ENCODE results near the gene ANKS3.

The ANKS3 gene

DNA sequence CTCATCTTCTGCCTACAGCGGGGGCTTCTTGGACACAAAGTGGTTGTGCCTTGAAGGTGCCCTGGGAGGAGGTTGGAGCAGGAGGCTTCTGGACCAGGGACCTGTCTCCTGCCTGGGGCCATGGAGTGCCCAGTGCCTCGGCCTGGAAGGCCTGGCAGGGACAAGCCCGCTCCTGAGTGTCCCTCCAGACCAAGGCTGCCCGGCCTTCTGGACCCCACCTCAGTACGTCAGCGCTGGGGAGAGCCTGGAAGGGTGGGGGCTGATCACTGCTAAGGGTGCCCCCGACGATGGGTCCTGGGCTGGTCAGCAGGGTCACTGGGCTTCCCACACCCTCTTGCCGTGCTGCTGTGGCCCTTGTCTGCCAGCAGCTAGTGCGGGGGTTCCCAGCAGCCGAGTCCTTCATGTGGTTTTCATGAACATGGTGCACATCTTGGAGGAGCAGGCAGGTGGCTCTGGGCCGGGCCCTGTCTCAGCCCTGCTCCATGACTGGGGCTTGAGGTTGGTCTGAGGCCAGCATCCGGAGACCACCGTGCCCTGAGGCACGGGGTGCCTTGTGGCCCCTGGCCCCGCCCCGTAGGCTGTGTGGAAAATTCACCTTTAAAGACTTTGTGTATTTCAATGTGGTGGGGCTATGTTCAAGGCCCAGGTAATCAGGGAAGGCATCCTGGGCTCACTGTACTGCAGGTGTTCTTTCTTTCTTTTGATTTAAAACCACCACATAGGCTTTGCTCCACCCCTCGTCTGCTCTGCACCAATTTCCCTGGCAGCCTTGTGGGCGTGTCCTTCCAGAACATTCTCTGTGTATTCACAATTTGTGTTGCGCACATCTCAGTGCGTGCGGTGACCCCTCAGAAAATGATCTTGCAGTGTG, 87.1 kb downstream of the ANKS3 start:
- H3K9ac ChIP-seq: no peak overlapping the region
- peaks cover 53% of the 10 kb centered on the region for H3K79me2 ChIP-seq
- no peaks in the 10 kb centered on the region for H3K9me3 ChIP-seq (ENCODE audit: control insufficient read depth, low read length)
- no peaks in the 10 kb centered on the region for H3K4me1 ChIP-seq
- no peak overlapping the region for H3K4me2 ChIP-seq (ENCODE audit: low read length)
- no peaks in the 10 kb centered on the region for H3K27me3 ChIP-seq (ENCODE audit: control insufficient read depth, insufficient read depth, low read length)
- H2AFZ ChIP-seq: no peak overlapping the region
- no peaks in the 10 kb centered on the region for H3K36me3 ChIP-seq (ENCODE audit: control insufficient read depth, insufficient read depth, low read length)
- TF ChIP-seq, protein P1, sequence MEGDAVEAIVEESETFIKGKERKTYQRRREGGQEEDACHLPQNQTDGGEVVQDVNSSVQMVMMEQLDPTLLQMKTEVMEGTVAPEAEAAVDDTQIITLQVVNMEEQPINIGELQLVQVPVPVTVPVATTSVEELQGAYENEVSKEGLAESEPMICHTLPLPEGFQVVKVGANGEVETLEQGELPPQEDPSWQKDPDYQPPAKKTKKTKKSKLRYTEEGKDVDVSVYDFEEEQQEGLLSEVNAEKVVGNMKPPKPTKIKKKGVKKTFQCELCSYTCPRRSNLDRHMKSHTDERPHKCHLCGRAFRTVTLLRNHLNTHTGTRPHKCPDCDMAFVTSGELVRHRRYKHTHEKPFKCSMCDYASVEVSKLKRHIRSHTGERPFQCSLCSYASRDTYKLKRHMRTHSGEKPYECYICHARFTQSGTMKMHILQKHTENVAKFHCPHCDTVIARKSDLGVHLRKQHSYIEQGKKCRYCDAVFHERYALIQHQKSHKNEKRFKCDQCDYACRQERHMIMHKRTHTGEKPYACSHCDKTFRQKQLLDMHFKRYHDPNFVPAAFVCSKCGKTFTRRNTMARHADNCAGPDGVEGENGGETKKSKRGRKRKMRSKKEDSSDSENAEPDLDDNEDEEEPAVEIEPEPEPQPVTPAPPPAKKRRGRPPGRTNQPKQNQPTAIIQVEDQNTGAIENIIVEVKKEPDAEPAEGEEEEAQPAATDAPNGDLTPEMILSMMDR (IDR thresholded peaks at IDR 0.05): no peak
- H3K27ac ChIP-seq: no peak overlapping the region
- H3K4me3 ChIP-seq (ENCODE audit: low read depth, low read length): no peak overlapping the region

Data from parathyroid adenoma (tissue), 2 donors.